ENCODE results near the gene UST. TPM values are rescaled to one million over a fixed set of nuclear protein-coding genes. Genes with fewer than 3 reads are reported as not detected.

Gene UST
- total and polyA plus RNA-seq, 2 of the 8 experiments (the other 6 are each of a cell fraction or from before 2014, with no cell fraction given): 13.5 to 34.5 TPM

DNA sequence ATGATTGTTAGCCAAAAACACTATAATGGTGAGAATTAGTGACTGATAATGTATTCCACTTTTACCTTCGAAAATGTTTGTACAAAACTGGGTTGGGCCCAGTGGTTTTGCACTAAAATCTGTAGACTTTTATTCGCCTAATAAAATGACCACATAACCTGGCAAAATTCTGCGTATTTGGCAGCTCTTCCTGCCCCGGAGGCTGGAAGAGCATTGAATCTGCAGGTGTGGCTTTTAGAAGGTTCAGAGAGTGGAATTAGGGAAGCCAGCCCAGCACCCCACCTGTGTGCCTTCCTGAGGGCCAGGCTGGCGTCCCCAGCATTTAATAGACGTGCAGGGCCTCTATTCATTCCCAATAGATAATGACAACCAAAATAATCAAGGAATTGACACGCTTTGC lies 256.7 kb downstream of the UST start (continued):
- TF ChIP-seq YY1 (IDR thresholded peaks at IDR 0.05; ENCODE audit: low read depth, low read length) (no peak), BRCA1 (IDR thresholded peaks at IDR 0.05; ENCODE audit: low read depth, low read length) (no peak), BACH1 (IDR thresholded peaks at IDR 0.05; ENCODE audit: low read length) (no peak), EGR1 (IDR thresholded peaks at IDR 0.05; ENCODE audit: borderline replicate concordance, low read depth, low read length) (no peak)

Measured in H1 (cell line).